Measurements from ENCODE around the gene POLE3. TPM values are rescaled to one million over a fixed set of nuclear protein-coding genes. Genes with fewer than 3 reads are reported as not detected.

Gene POLE3
- total and polyA plus RNA-seq, 9 of the 15 experiments (the other 6 are each of a cell fraction or from before 2014, with no cell fraction given) = 52.6 to 179 (median 110) TPM

DNA sequence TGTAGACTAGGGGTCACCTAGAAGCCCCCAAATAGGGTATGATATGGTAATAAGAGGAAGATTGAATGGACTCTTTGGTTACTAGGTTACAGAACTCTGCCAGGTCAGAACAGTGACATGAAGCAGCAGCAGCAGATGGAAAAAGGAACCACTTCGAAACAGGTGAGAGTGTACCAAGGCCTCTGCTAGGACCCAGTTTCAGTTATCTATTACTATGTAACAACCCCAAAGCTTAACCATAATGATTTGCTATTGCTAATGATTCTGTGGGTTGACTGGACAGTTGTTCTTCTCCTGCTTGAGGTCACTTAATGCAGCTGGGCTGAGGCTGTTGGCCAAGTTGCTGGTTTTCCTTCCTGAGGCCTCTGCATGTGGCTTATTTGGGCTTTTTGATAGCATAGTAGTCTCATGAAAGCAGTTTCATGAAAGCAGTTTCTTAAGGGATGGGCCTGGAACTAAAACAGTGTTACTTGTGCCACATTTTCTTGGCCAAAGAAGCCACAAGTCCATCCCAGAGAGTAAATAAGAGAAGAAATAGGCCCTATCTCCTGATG, 17.7 kb upstream of the POLE3 start:
- H3K9me3 ChIP-seq (replicated peaks; ENCODE audit: control insufficient read depth, insufficient read depth, low read depth, low read length) = no peaks in the 10 kb centered on the region
- DNase-seq (ENCODE audit: extremely low read depth in 1 of 4, low spot score in 3 of 4) (no peak), FAIRE-seq (no peak), ATAC-seq (no peak)
- H3K9me1 ChIP-seq (ENCODE audit: control insufficient read depth, insufficient read depth, low read length) = no peaks in the 10 kb centered on the region
- H3K27me3 ChIP-seq (ENCODE audit: control insufficient read depth in 2 of 2, insufficient read depth in 2 of 2, low read length in 2 of 2) = peaks cover 10 to 17% of the 10 kb centered on the region in 2 experiments; a peak in 3 of 5 replicates
- no peaks in the 10 kb centered on the region for H4K20me1 ChIP-seq (replicated peaks; ENCODE audit: control insufficient read depth, insufficient read depth, low read length)
- no peak overlapping the region for H3K4me3 ChIP-seq
- WGBS (ENCODE audit: insufficient coverage, low coverage, missing lambda C conversion rate) = 15% methylated on average over 1 of the region's 1 CpG
- H3K36me3 ChIP-seq (ENCODE audit: control insufficient read depth, insufficient read depth, low read length) = no peaks in the 10 kb centered on the region
- no peaks in the 10 kb centered on the region for H3K79me2 ChIP-seq (ENCODE audit: control insufficient read depth, insufficient read depth, low read length)
- H2AFZ ChIP-seq (ENCODE audit: low read depth, low read length) = no peak overlapping the region
- no peak overlapping the region for H3K4me2 ChIP-seq (ENCODE audit: insufficient read depth, low read length)
- H3K4me1 ChIP-seq (replicated peaks in 1 of 2; ENCODE audit: control insufficient read depth in 2 of 2, insufficient read depth in 2 of 2, low read length in 2 of 2) = no peaks in the 10 kb centered on the region
- in situ Hi-C loops (cut with MboI) = no loop called here
- ChIA-PET CTCF (ENCODE audit: low intra/inter-chr PET ratio) (no interaction called here), POLR2A (interaction anchor here (1.7 kb wide), 1 partner anchor 18 kb away, joined by 7 read pairs; the partner anchor contains the start of genes C9orf43 and POLE3)
- no TSS peak for BruUV-seq (replicated peaks)
- no peak overlapping the region for H3K27ac ChIP-seq (ENCODE audit: extremely low read depth, low read depth, low read length)
- intact Hi-C loops (cut with micrococcal nuclease) = no loop called here
- H3K9ac ChIP-seq (ENCODE audit: insufficient read depth in 1 of 2, low read depth in 2 of 2, low read length in 2 of 2) = no peak overlapping the region
- TF ChIP-seq TAF15 (IDR thresholded peaks at IDR 0.05; ENCODE audit: low read depth, low read length) (no peak), FOXK1 (CRISPR knock-in tag; IDR thresholded peaks at IDR 0.05; ENCODE audit: borderline replicate concordance) (no peak), HDAC8 (tag; IDR thresholded peaks at IDR 0.05) (no peak), BACH1 (tag; IDR thresholded peaks at IDR 0.05) (no peak), NRF1 (conservative IDR thresholded peaks at IDR 0.05 in 1 of 2, IDR thresholded peaks at IDR 0.05 in 1 of 2) (no peak), FOXA3 (CRISPR knock-in tag; conservative IDR thresholded peaks at IDR 0.05 in 1 of 2, IDR thresholded peaks at IDR 0.05 in 1 of 2) (no peak), NR2F6 (CRISPR knock-in tag; IDR thresholded peaks at IDR 0.05) (no peak), ETV1 (tag; conservative IDR thresholded peaks at IDR 0.05; ENCODE audit: low read depth) (no peak), FOXM1 (IDR thresholded peaks at IDR 0.05; ENCODE audit: low read depth) (no peak), FOXM1 (CRISPR knock-in tag; IDR thresholded peaks at IDR 0.05; ENCODE audit: low read depth) (no peak), ILF3 (IDR thresholded peaks at IDR 0.05; ENCODE audit: borderline replicate concordance) (no peak), EGR1 (conservative IDR thresholded peaks at IDR 0.05) (no peak)
- TF ChIP-seq, protein P1, sequence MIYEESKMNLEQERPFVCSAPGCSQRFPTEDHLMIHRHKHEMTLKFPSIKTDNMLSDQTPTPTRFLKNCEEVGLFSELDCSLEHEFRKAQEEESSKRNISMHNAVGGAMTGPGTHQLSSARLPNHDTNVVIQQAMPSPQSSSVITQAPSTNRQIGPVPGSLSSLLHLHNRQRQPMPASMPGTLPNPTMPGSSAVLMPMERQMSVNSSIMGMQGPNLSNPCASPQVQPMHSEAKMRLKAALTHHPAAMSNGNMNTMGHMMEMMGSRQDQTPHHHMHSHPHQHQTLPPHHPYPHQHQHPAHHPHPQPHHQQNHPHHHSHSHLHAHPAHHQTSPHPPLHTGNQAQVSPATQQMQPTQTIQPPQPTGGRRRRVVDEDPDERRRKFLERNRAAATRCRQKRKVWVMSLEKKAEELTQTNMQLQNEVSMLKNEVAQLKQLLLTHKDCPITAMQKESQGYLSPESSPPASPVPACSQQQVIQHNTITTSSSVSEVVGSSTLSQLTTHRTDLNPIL (CRISPR knock-in tag; IDR thresholded peaks at IDR 0.05) = no peak
- TF ChIP-seq, protein P2, sequence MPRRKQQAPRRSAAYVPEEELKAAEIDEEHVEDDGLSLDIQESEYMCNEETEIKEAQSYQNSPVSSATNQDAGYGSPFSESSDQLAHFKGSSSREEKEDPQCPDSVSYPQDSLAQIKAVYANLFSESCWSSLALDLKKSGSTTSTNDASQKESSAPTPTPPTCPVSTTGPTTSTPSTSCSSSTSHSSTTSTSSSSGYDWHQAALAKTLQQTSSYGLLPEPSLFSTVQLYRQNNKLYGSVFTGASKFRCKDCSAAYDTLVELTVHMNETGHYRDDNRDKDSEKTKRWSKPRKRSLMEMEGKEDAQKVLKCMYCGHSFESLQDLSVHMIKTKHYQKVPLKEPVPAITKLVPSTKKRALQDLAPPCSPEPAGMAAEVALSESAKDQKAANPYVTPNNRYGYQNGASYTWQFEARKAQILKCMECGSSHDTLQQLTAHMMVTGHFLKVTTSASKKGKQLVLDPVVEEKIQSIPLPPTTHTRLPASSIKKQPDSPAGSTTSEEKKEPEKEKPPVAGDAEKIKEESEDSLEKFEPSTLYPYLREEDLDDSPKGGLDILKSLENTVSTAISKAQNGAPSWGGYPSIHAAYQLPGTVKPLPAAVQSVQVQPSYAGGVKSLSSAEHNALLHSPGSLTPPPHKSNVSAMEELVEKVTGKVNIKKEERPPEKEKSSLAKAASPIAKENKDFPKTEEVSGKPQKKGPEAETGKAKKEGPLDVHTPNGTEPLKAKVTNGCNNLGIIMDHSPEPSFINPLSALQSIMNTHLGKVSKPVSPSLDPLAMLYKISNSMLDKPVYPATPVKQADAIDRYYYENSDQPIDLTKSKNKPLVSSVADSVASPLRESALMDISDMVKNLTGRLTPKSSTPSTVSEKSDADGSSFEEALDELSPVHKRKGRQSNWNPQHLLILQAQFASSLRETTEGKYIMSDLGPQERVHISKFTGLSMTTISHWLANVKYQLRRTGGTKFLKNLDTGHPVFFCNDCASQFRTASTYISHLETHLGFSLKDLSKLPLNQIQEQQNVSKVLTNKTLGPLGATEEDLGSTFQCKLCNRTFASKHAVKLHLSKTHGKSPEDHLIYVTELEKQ (CRISPR knock-in tag; IDR thresholded peaks at IDR 0.05) = no peak
